GM23248 (cell line): ENCODE data around the gene ZNF207. TPM values are rescaled to one million over a fixed set of nuclear protein-coding genes. Genes with fewer than 3 reads are reported as not detected.
A peak's percentile ranks its signal among the peaks of the same experiment; 100 is the strongest.

ENCODE experiments used
- DNase-seq: peaks from one replicate; pipeline ENCODE4 v3.0.0-alpha.2; 2015
- H2AFZ ChIP-seq: fragments of 200-600 bp; sonication (generic); 2 replicates; pipeline ENCODE4 v1.6.1; 2016; ENCODE audit warnings: antibody characterized with exemption
- H3F3A ChIP-seq: fragments of 200-600 bp; sonication (generic); 2 replicates; pipeline ENCODE4 v1.6.1; 2016; ENCODE audit warnings: mild to moderate bottlenecking, antibody characterized with exemption, mixed run types; ENCODE audit not compliant: insufficient read depth
- H3K27ac ChIP-seq: fragments of 200-600 bp; sonication (generic); 2 replicates; pipeline ENCODE4 v1.5.1; 2016; ENCODE audit warnings: mild to moderate bottlenecking
- H3K27me3 ChIP-seq: fragments of 200-600 bp; sonication (generic); replicated peaks from 2 replicates; pipeline ENCODE4 v1.6.1; 2016; ENCODE audit warnings: mild to moderate bottlenecking; ENCODE audit not compliant: insufficient read depth
- H3K36me3 ChIP-seq: fragments of 200-600 bp; sonication (generic); 2 replicates; pipeline ENCODE4 v1.6.1; 2016; ENCODE audit warnings: low read depth, mild to moderate bottlenecking
- H3K4me1 ChIP-seq: fragments of 200-600 bp; sonication (generic); 2 replicates; pipeline ENCODE4 v1.6.1; 2016; ENCODE audit warnings: mild to moderate bottlenecking; ENCODE audit not compliant: insufficient read depth
- H3K4me2 ChIP-seq: fragments of 200-600 bp; sonication (generic); one replicate; pipeline ENCODE4 v1.6.1; 2016; ENCODE audit warnings: mild to moderate bottlenecking; ENCODE audit not compliant: unreplicated experiment
- H3K4me3 ChIP-seq: fragments of 200-600 bp; sonication (generic); 2 replicates; pipeline ENCODE4 v1.5.1; 2016; ENCODE audit warnings: mild to moderate bottlenecking
- H3K79me2 ChIP-seq: fragments of 200-600 bp; sonication (generic); 2 replicates; pipeline ENCODE4 v1.6.1; 2016; ENCODE audit warnings: mild to moderate bottlenecking; ENCODE audit not compliant: insufficient read depth
- H3K9ac ChIP-seq: fragments of 200-600 bp; sonication (generic); 2 replicates; pipeline ENCODE4 v1.6.1; 2016; ENCODE audit warnings: mild to moderate bottlenecking
- H3K9me2 ChIP-seq: fragments of 200-600 bp; sonication (generic); 2 replicates; pipeline ENCODE4 v1.6.1; 2016; ENCODE audit warnings: mixed run types, mild to moderate bottlenecking, moderate library complexity; ENCODE audit not compliant: insufficient read depth
- H3K9me3 ChIP-seq: fragments of 200-600 bp; sonication (generic); one replicate; pipeline ENCODE4 v1.6.1; 2017; ENCODE audit warnings: low read depth
- H4K20me1 ChIP-seq: fragments of 200-600 bp; sonication (generic); 2 replicates; pipeline ENCODE4 v1.6.0; 2016; ENCODE audit not compliant: insufficient read depth
- EZH2 ChIP-seq: fragments of 200-600 bp; sonication (generic); IDR thresholded peaks from 2 replicates; pipeline ENCODE4 v1.6.1; 2018; ENCODE audit warnings: antibody characterized with exemption, mild to moderate bottlenecking; ENCODE audit not compliant: insufficient read depth, poor library complexity, severe bottlenecking
- EZH2phosphoT487 ChIP-seq: fragments of 200-600 bp; sonication (generic); IDR thresholded peaks from 2 replicates; pipeline ENCODE4 v1.6.1; 2018; ENCODE audit warnings: antibody characterized with exemption, moderate library complexity, mild to moderate bottlenecking, low read depth; ENCODE audit not compliant: insufficient read depth
- WGBS, 2 experiments: methylation state at CpG; one replicate each; pipeline ENCODE4 v1.1.6; 2015 to 2017; ENCODE audit warnings: low lambda C conversion rate in 2 of 2, low coverage in 1 of 2; ENCODE audit errors: missing lambda C conversion rate in 2 of 2; 5-methylcytosine and 5-hydroxymethylcytosine counted together
- in situ Hi-C: fragments of 300-500 bp; cut with MboI; formaldehyde crosslinking; loops from 2 replicates; pipeline ENCODE4 v1.15.0; 2020
- polyA plus RNA-seq: library from polyadenylated mRNA; unstranded; fragments of >200 nt; fragmentation: Nextera tagmentation; extraction: Ambion mirVana; gene quantifications from 2 replicates; pipeline ENCODE4 v1.2.1, GENCODE V29; 2016
- total RNA-seq: library from RNA; depleted of rRNA; stranded (reverse); fragments of >200 nt; shearing (Covaris generic); gene quantifications from 2 replicates; pipeline ENCODE4 v1.2.3, GENCODE V29; 2014

Gene ZNF207
- total and polyA plus RNA-seq, 2 experiments from 2014 or later, result 96.8 to 113 TPM

DNA sequence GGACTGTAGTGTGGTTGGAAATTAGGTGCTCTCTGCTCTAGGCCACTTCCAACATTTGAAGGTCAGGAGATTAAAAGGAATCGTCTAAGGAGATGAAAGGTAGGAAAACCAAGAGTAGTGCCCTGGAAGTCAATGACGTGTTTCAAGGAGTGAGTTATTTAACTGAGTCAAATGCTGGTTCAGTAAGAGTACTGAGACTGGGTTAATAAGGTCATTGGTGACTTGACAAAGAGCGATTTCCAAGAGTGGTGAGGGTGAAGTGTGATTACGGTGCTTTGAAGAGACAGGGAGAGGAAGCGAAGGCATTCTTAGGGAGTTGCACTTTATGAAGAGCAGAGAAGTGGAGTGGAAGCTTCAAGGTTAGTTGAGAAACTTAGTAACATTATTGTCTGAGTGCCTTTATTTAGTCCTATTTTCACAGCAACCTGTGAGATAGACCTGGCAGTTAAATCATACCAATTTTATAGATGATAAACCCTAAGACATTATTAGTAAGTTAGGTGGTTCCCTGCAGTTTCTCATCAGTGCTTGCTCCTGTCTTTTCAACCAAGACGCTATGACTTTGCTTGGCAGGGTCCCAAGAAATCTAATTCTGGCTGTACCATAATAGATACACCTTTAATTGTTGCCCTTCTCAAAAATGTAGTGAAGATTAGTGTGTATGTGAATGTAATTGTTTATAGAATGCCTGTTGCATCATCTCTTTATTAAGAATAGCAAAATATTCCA is 5.9 kb downstream of the ZNF207 start:
- H3K36me3 ChIP-seq, result peaks cover 70% of the 10 kb centered on the region
- no peaks in the 10 kb centered on the region for H3K9me2 ChIP-seq
- no peaks in the 10 kb centered on the region for H3K27me3 ChIP-seq
- H3K4me2 ChIP-seq, result peak overlapping the region; percentile 25
- H3K27ac ChIP-seq, result no peak overlapping the region
- H4K20me1 ChIP-seq, result peaks cover 53% of the 10 kb centered on the region
- peak; percentile 23 for DNase-seq
- H3K9ac ChIP-seq, result no peak overlapping the region
- H3K4me1 ChIP-seq, result peaks cover 30% of the 10 kb centered on the region
- H3K79me2 ChIP-seq, result peaks cover 100% of the 10 kb centered on the region
- peaks cover 32% of the 10 kb centered on the region for H3F3A ChIP-seq
- no peak overlapping the region for H2AFZ ChIP-seq
- no peaks in the 10 kb centered on the region for H3K9me3 ChIP-seq
- in situ Hi-C loops, result no loop called here
- TF ChIP-seq EZH2, result no peak
- TF ChIP-seq EZH2phosphoT487, result no peak
- H3K4me3 ChIP-seq, result 0 out of 2 replicates have a peak overlapping the region, but pooled peaks have one; percentile 6
- WGBS, 2 experiments, result 77 to 78% methylated on average over 6 of the region's 6 CpGs

DNA sequence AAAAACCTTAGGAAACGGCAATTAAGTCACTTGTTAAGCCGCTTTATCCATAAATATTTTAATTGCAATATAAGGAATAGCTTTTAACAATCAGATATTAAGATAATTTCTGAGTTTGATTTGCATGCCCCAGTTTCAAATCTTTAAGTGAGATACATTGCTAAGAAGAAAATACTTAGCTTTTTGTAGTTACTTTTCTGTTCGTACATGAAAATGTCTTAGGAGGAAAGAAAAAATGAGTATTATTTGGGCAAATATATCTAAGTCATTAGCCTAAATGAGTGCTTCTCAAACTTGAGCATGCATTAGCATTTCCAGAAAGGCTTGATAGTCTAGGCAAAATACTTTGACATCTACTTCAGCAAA is 6.4 kb downstream of the ZNF207 start:
- in situ Hi-C loops, result no loop called here
- peaks cover 47% of the 10 kb centered on the region for H4K20me1 ChIP-seq
- 0 out of 2 replicates have a peak overlapping the region, but pooled peaks have one; percentile 6 for H3K4me3 ChIP-seq
- DNase-seq, result no peak
- peak overlapping the region; percentile 25 for H3K4me2 ChIP-seq
- TF ChIP-seq EZH2phosphoT487 (no peak), EZH2 (no peak)
- no peaks in the 10 kb centered on the region for H3K9me3 ChIP-seq
- H3K9ac ChIP-seq, result no peak overlapping the region
- peaks cover 76% of the 10 kb centered on the region for H3K36me3 ChIP-seq
- no peaks in the 10 kb centered on the region for H3K9me2 ChIP-seq
- 82 to 84% methylated on average over 3 of the region's 3 CpGs for WGBS, 2 experiments
- no peak overlapping the region for H3K27ac ChIP-seq
- no peak overlapping the region for H2AFZ ChIP-seq
- H3F3A ChIP-seq, result peaks cover 28% of the 10 kb centered on the region
- no peaks in the 10 kb centered on the region for H3K27me3 ChIP-seq
- H3K4me1 ChIP-seq, result peaks cover 30% of the 10 kb centered on the region
- peaks cover 100% of the 10 kb centered on the region for H3K79me2 ChIP-seq

DNA sequence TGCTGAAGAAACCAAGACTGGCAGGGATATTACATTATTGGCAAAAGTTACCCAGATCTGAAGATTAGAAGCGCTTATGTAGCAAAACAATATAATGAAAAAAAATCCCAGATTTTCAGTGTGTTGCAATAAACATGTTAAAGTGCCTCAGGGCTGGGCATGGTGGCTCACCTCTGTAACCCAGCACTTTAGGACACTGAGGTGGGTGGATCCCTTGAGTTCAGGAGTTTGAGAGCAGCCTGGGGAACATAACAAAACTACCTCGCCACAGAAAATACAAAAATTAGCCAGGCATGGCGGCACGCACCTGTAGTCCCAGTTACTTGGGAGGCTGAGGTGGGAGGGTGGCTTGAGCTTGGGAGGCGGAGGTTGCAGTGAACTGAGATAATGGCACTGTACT is 6.8 kb downstream of the ZNF207 start:
- H3K4me1 ChIP-seq, result peaks cover 30% of the 10 kb centered on the region
- H3K4me2 ChIP-seq, result no peak overlapping the region
- 86% methylated on average over 5 of the region's 5 CpGs for WGBS, 2 experiments
- H3K9me2 ChIP-seq, result no peaks in the 10 kb centered on the region
- H3K27me3 ChIP-seq, result no peaks in the 10 kb centered on the region
- H3K27ac ChIP-seq, result no peak overlapping the region
- H2AFZ ChIP-seq, result no peak overlapping the region
- no peaks in the 10 kb centered on the region for H3K9me3 ChIP-seq
- TF ChIP-seq EZH2 (no peak), EZH2phosphoT487 (no peak)
- H4K20me1 ChIP-seq, result peaks cover 44% of the 10 kb centered on the region
- H3K4me3 ChIP-seq, result no peak overlapping the region
- H3K79me2 ChIP-seq, result peaks cover 100% of the 10 kb centered on the region
- H3K9ac ChIP-seq, result no peak overlapping the region
- peaks cover 24% of the 10 kb centered on the region for H3F3A ChIP-seq
- in situ Hi-C loops, result no loop called here
- H3K36me3 ChIP-seq, result peaks cover 77% of the 10 kb centered on the region
- peak; percentile 30 for DNase-seq

DNA sequence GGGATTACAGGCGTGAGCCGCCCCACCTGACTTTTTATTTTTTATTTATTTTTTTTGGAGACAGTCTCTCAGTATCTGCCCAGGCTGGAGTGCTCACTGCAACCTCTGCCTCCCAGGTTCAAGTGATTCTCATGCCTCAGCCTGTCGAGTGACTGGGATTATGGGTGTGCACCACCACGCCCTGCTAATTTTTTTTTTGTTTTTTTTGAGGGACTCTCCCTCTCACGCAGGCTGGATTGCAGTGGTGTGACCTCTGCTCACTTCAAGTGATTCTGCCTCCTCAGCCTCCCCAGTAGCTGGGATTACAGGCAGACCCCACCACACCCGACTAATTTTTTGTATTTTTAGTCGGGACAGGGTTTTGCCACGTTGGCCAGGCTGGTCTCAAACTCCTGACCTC is 7.7 kb downstream of the ZNF207 start:
- peaks cover 77% of the 10 kb centered on the region for H3K36me3 ChIP-seq
- H3K4me1 ChIP-seq, result peaks cover 23% of the 10 kb centered on the region
- H2AFZ ChIP-seq, result no peak overlapping the region
- no peak for TF ChIP-seq EZH2phosphoT487
- no peaks in the 10 kb centered on the region for H3K9me3 ChIP-seq
- no peaks in the 10 kb centered on the region for H3K27me3 ChIP-seq
- no peak for DNase-seq
- H3K9me2 ChIP-seq, result no peaks in the 10 kb centered on the region
- 82 to 83% methylated on average over 8 of the region's 8 CpGs for WGBS, 2 experiments
- H4K20me1 ChIP-seq, result peaks cover 45% of the 10 kb centered on the region
- no peak overlapping the region for H3K9ac ChIP-seq
- H3K4me3 ChIP-seq, result no peak overlapping the region
- no peak overlapping the region for H3K4me2 ChIP-seq
- in situ Hi-C loops, result no loop called here
- peaks cover 26% of the 10 kb centered on the region for H3F3A ChIP-seq
- H3K79me2 ChIP-seq, result peaks cover 100% of the 10 kb centered on the region
- H3K27ac ChIP-seq, result no peak overlapping the region
